Femur (tissue), 1 donor: ENCODE results near the gene NDE1.
"Not testable (repeated sequence)": the region's sequence is repeated elsewhere in the genome, so short reads cannot be mapped to it uniquely, and the experiment has no call there.

Source experiments
- DNase-seq: peaks from one replicate; pipeline ENCODE4 v3.0.0-alpha.2; 2017

NDE1 gene

GRCh38 chr16:15653227-15653626, 3.2 kb downstream of the NDE1 start:
- DNase-seq = no peak

- DNase-seq = no peak
These were observed 4.5 kb downstream of the NDE1 start for GRCh38 chr16:15654591-15654990.

- DNase-seq = not testable (repeated sequence)
These were observed 5.5 kb downstream of the NDE1 start for GRCh38 chr16:15655561-15655960.

- no peak for DNase-seq
These were observed 8.1 kb downstream of the NDE1 start for GRCh38 chr16:15658149-15658548.

- DNase-seq = no peak
These were observed 8.5 kb downstream of the NDE1 start for GRCh38 chr16:15658556-15658955.

- DNase-seq = no peak
These were observed 10.2 kb downstream of the NDE1 start for GRCh38 chr16:15660203-15660601.

GRCh38 chr16:15665107-15665506, 15.1 kb downstream of the NDE1 start:
- no peak for DNase-seq

GRCh38 chr16:15667091-15667742, 17.2 kb downstream of the NDE1 start:
- DNase-seq = no peak

- DNase-seq = no peak
These were observed 21.6 kb downstream of the NDE1 start for GRCh38 chr16:15671530-15672117.

- not testable (repeated sequence) for DNase-seq
These were observed 22.1 kb downstream of the NDE1 start for GRCh38 chr16:15672127-15672513.

GRCh38 chr16:15672514-15673167, 22.6 kb downstream of the NDE1 start:
- peak; percentile 90 for DNase-seq

GRCh38 chr16:15674571-15674970, 24.5 kb downstream of the NDE1 start:
- no peak for DNase-seq

- no peak for DNase-seq
These were observed 26.5 kb downstream of the NDE1 start for GRCh38 chr16:15676506-15676905.

- DNase-seq = no peak
These were observed 27.4 kb downstream of the NDE1 start for GRCh38 chr16:15677447-15677846.

- DNase-seq = no peak
These were observed 32.1 kb downstream of the NDE1 start for GRCh38 chr16:15682105-15682570.

GRCh38 chr16:15686287-15686686, 36.2 kb downstream of the NDE1 start:
- DNase-seq = no peak

GRCh38 chr16:15689290-15689689, 39.2 kb downstream of the NDE1 start:
- no peak for DNase-seq

- no peak for DNase-seq
These were observed 40.3 kb downstream of the NDE1 start for GRCh38 chr16:15690296-15690695.

GRCh38 chr16:15691046-15691445, 41.0 kb downstream of the NDE1 start:
- no peak for DNase-seq

- not testable (repeated sequence) for DNase-seq
These were observed 42.5 kb downstream of the NDE1 start for GRCh38 chr16:15692508-15692907.

- no peak for DNase-seq
These were observed 44.5 kb downstream of the NDE1 start for GRCh38 chr16:15694499-15694898.

GRCh38 chr16:15699819-15700218, 49.8 kb downstream of the NDE1 start:
- no peak for DNase-seq

- no peak for DNase-seq
These were observed 51.3 kb downstream of the NDE1 start for GRCh38 chr16:15701367-15701766.
